Esophagus muscularis mucosa (tissue), 4 donors: Measurements from ENCODE around the gene LOXL4. TPM values are rescaled to one million over a fixed set of nuclear protein-coding genes. Genes with fewer than 3 reads are reported as not detected.

Experiments used
- DNase-seq: peaks from one replicate; pipeline ENCODE4 v3.0.0-alpha.2; 2017; ENCODE audit errors: extremely low spot score
- H3K27ac ChIP-seq, 4 donors: fragments of 200-600 bp; sonication (generic); replicated peaks in 1 of 4; 1 replicate in 3 of 4; 2 replicates in 1 of 4; pipeline ENCODE4 v1.5.1; 2016 to 2019; ENCODE audit warnings: mild to moderate bottlenecking in 1 of 4
- H3K27me3 ChIP-seq, 4 donors: fragments of 200-600 bp; sonication (generic); one replicate each; pipeline versions ENCODE4 v1.5.1 to v1.6.0; 2016 to 2019
- H3K36me3 ChIP-seq, 4 donors: fragments of 200-600 bp; sonication (generic); one replicate each; pipeline ENCODE4 v1.5.1; 2016 to 2019
- H3K4me1 ChIP-seq, 4 donors: fragments of 200-600 bp; sonication (generic); one replicate each; pipeline ENCODE4 v1.5.1; 2016 to 2019
- H3K4me3 ChIP-seq, 4 donors: fragments of 200-600 bp; sonication (generic); 1 replicate in 2 of 4; 2 replicates in 2 of 4; pipeline ENCODE4 v1.5.1; 2016 to 2019; ENCODE audit warnings: mild to moderate bottlenecking in 4 of 4, moderate library complexity in 1 of 4
- H3K9me3 ChIP-seq, 4 donors: fragments of 200-600 bp; sonication (generic); 1 replicate in 3 of 4; 2 replicates in 1 of 4; pipeline ENCODE4 v1.5.1; 2016 to 2019
- CTCF ChIP-seq, 3 experiments: fragments of 200-600 bp in 2 of 3; fragments of 450-650 bp in 1 of 3; sonication (generic) in 2 of 3; IDR thresholded peaks; one replicate each; pipeline ENCODE4 v1.5.1; 2017 to 2019; ENCODE audit warnings: antibody characterized with exemption in 3 of 3, mild to moderate bottlenecking in 2 of 3, moderate library complexity in 1 of 3
- EP300 ChIP-seq: sonication (generic); formaldehyde crosslinking; IDR thresholded peaks from one replicate; pipeline ENCODE4 v1.6.1; 2017; ENCODE audit warnings: antibody characterized with exemption
- POLR2A ChIP-seq: fragments of 450-650 bp; IDR thresholded peaks from one replicate; pipeline ENCODE4 v1.6.1; 2017; ENCODE audit warnings: antibody characterized with exemption, moderate library complexity, mild to moderate bottlenecking, low read depth
- POLR2AphosphoS5 ChIP-seq, 2 donors: sonication (generic); formaldehyde crosslinking; IDR thresholded peaks; one replicate each; pipeline ENCODE4 v1.6.1; 2017; ENCODE audit warnings: antibody characterized with exemption in 2 of 2
- WGBS: methylation state at CpG from one replicate; pipeline ENCODE4 v1.1.5; 2018; 5-methylcytosine and 5-hydroxymethylcytosine counted together
- intact Hi-C: fragments of 100-400 bp; cut with DNase I; formaldehyde crosslinking; loops from one replicate; pipeline ENCODE4 v1.15.1; 2023
- total RNA-seq, 4 donors: library from RNA; depleted of rRNA; stranded (reverse); fragments of >200 nt; gene quantifications; one replicate each; pipeline versions ENCODE4 v1.1.0 to v1.2.1, GENCODE V29; 2016

LOXL4 gene
- total RNA-seq, 4 donors from 2014 or later = 9.4 to 19.4 (median 12.6) TPM

GRCh38 chr10:98276311-98276710 is 8.3 kb upstream of the LOXL4 start:
- intact Hi-C loops = no loop called here
- Histone ChIP-seq H3K27me3 (no peaks in the 10 kb centered on the region), H3K9me3 (peaks cover 0 to 3% (median 0%) of the 10 kb centered on the region in 4 donors), H3K4me3 (no peak overlapping the region), H3K36me3 (no peaks in the 10 kb centered on the region), H3K4me1 (peaks cover 0 to under 1% (median 0%) of the 10 kb centered on the region in 4 donors), H3K27ac (no peak overlapping the region)
- 77% methylated on average over 3 of the region's 3 CpGs for WGBS
- no peak for TF ChIP-seq POLR2AphosphoS5 (IDR thresholded peaks at IDR 0.05)
- TF ChIP-seq POLR2A = no peak
- no peak for TF ChIP-seq CTCF (IDR thresholded peaks at IDR 0.05)
- no peak for TF ChIP-seq EP300
- DNase-seq = no peak

- no peak for DNase-seq
- peaks cover 10 to 18% (median 12%) of the 10 kb centered on the region in 4 donors for H3K4me1 ChIP-seq
- H3K36me3 ChIP-seq = no peaks in the 10 kb centered on the region
- no peaks in the 10 kb centered on the region for H3K27me3 ChIP-seq
- H3K27ac ChIP-seq = no peak overlapping the region
- WGBS = 88% methylated on average over 3 of the region's 3 CpGs
- TF ChIP-seq POLR2A (no peak), CTCF (IDR thresholded peaks at IDR 0.05) (no peak), POLR2AphosphoS5 (IDR thresholded peaks at IDR 0.05) (no peak), EP300 (no peak)
- intact Hi-C loops = no loop called here
- no peaks in the 10 kb centered on the region for H3K9me3 ChIP-seq
- H3K4me3 ChIP-seq = no peak overlapping the region
These were observed 6.6 kb upstream of the LOXL4 start for GRCh38 chr10:98274562-98274961.

GRCh38 chr10:98273057-98273850 is 5.3 kb upstream of the LOXL4 start:
- DNase-seq = no peak
- 90% methylated on average over 9 of the region's 9 CpGs for WGBS
- Histone ChIP-seq H3K27ac (no peak overlapping the region), H3K27me3 (no peaks in the 10 kb centered on the region), H3K9me3 (no peaks in the 10 kb centered on the region), H3K4me1 (peaks cover 22 to 30% (median 25%) of the 10 kb centered on the region in 4 donors), H3K4me3 (no peak overlapping the region), H3K36me3 (no peaks in the 10 kb centered on the region)
- intact Hi-C loops = no loop called here
- no peak for TF ChIP-seq EP300
- no peak for TF ChIP-seq POLR2AphosphoS5 (IDR thresholded peaks at IDR 0.05)
- no peak for TF ChIP-seq POLR2A
- TF ChIP-seq CTCF (IDR thresholded peaks at IDR 0.05) = no peak

GRCh38 chr10:98272656-98273055 is 4.7 kb upstream of the LOXL4 start:
- Histone ChIP-seq H3K9me3 (no peaks in the 10 kb centered on the region), H3K36me3 (no peaks in the 10 kb centered on the region), H3K27ac (no peak overlapping the region), H3K4me1 (peaks cover 22 to 34% (median 28%) of the 10 kb centered on the region in 4 donors), H3K27me3 (no peaks in the 10 kb centered on the region), H3K4me3 (no peak overlapping the region)
- 90% methylated on average over 10 of the region's 10 CpGs for WGBS
- TF ChIP-seq POLR2A (no peak), POLR2AphosphoS5 (IDR thresholded peaks at IDR 0.05) (no peak), CTCF (IDR thresholded peaks at IDR 0.05) (no peak), EP300 (no peak)
- DNase-seq = no peak
- intact Hi-C loops = no loop called here
